Endodermal cell (in vitro differentiated cells): ENCODE results near the gene ANXA8. TPM values are rescaled to one million over a fixed set of nuclear protein-coding genes. Genes with fewer than 3 reads are reported as not detected.
"Not testable (repeated sequence)": the region's sequence is repeated elsewhere in the genome, so short reads cannot be mapped to it uniquely, and the experiment has no call there.

Source experiments
- DNase-seq: peaks from one replicate; pipeline ENCODE4 v3.0.0-alpha.2; 2017
- H3K27ac ChIP-seq: 2 replicates; pipeline ENCODE4 v1.5.1; 2013; ENCODE audit warnings: mild to moderate bottlenecking, low read depth, low read length, moderate library complexity
- H3K27me3 ChIP-seq: 2 replicates; pipeline ENCODE4 v1.6.1; 2013; ENCODE audit warnings: mild to moderate bottlenecking, low read length, moderate library complexity; ENCODE audit not compliant: insufficient read depth, control insufficient read depth, poor library complexity, severe bottlenecking
- H3K36me3 ChIP-seq: 2 replicates; pipeline ENCODE4 v1.7.0; 2013; ENCODE audit warnings: mild to moderate bottlenecking, low read length, moderate library complexity; ENCODE audit not compliant: control insufficient read depth, insufficient read depth
- H3K4me1 ChIP-seq: one replicate; pipeline ENCODE4 v1.7.0; 2013; ENCODE audit warnings: low read length; ENCODE audit not compliant: control insufficient read depth, insufficient read depth
- H3K4me3 ChIP-seq: 2 replicates; pipeline ENCODE4 v1.5.1; 2013; ENCODE audit warnings: mild to moderate bottlenecking, low read length, moderate library complexity
- H3K9ac ChIP-seq: 2 replicates; pipeline ENCODE4 v1.6.1; 2013; ENCODE audit warnings: mild to moderate bottlenecking, low read length, moderate library complexity; ENCODE audit not compliant: poor library complexity, severe bottlenecking; ENCODE audit errors: extremely low read depth
- H3K9me3 ChIP-seq: 2 replicates; pipeline ENCODE4 v1.6.1; 2013; ENCODE audit warnings: mild to moderate bottlenecking, low read length, moderate library complexity; ENCODE audit not compliant: control insufficient read depth
- H3K27ac Mint-ChIP-seq: 2 replicates; pipeline ENCODE4 v1.8.0; 2020; ENCODE audit warnings: mixed read lengths
- H3K27me3 Mint-ChIP-seq: 2 replicates; pipeline ENCODE4 v1.8.0; 2021; ENCODE audit warnings: mild to moderate bottlenecking, mixed read lengths; ENCODE audit not compliant: insufficient read depth
- H3K36me3 Mint-ChIP-seq: 2 replicates; pipeline ENCODE4 v1.8.0; 2020; ENCODE audit warnings: low read depth, mixed read lengths
- H3K4me1 Mint-ChIP-seq: 2 replicates; pipeline ENCODE4 v1.8.0; 2020; ENCODE audit warnings: mixed read lengths
- H3K4me3 Mint-ChIP-seq: 2 replicates; pipeline ENCODE4 v1.8.0; 2020; ENCODE audit warnings: mild to moderate bottlenecking, moderate library complexity, mixed read lengths
- H3K9me3 Mint-ChIP-seq: 2 replicates; pipeline ENCODE4 v1.8.0; 2020; ENCODE audit warnings: mild to moderate bottlenecking, mixed read lengths
- WGBS, 2 experiments: methylation state at CpG; one replicate each; pipeline versions ENCODE4 v1.1.5 to v1.1.7; 2013; ENCODE audit warnings: missing lambda C conversion rate in 2 of 2, mixed read lengths in 1 of 2; ENCODE audit not compliant: insufficient coverage in 1 of 2, insufficient read length in 1 of 2; 5-methylcytosine and 5-hydroxymethylcytosine counted together
- total RNA-seq, 2 donors: library from RNA; stranded (reverse); fragmentation: NEBNext Ultra II Directional in 1 of 2; extraction: Animal tissue kit (Norgen Biotek cat#: 25700) in 1 of 2; gene quantifications; 2 replicates in 1 of 2; 3 replicates in 1 of 2; pipeline ENCODE4 v1.2.1, GENCODE V29; 2021
- TF ChIP-seq, protein P1 (sequence below): fragments of 200-600 bp; sonication (generic); conservative IDR thresholded peaks from 2 replicates; pipeline ENCODE4 v1.5.0; 2021; ENCODE audit warnings: antibody characterized with exemption, mild to moderate bottlenecking

ANXA8 gene
- total RNA-seq, 2 donors from 2014 or later = 0.33 to 0.37 TPM

DNA sequence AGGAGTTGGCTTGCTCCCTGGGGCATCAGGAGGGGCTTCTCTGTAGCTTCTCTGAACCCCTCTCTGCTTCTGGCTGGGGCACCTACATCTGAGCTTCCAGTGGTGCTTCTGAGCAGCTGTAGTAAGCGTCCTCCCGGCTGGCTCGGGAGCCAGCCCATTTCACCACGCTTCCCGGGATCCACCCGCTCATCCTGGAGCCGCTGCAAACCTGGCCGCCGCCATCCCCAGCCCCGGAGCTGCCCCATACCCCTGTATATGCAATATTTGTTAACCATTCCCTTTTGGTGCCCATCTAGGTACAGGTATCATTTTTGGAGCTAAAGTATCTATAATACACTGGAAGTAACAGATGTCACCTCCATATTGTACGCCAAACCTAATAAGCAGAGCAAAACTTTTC lies 871 bp upstream of the ANXA8 start:
- not testable (repeated sequence) for H3K27me3 Mint-ChIP-seq, H3K36me3 Mint-ChIP-seq, H3K9ac ChIP-seq, H3K9me3 Mint-ChIP-seq, H3K27ac ChIP-seq, H3K4me3 Mint-ChIP-seq, H3K4me3 ChIP-seq, H3K36me3 ChIP-seq, H3K4me1 Mint-ChIP-seq, H3K27ac Mint-ChIP-seq, H3K4me1 ChIP-seq, H3K9me3 ChIP-seq, H3K27me3 ChIP-seq
- WGBS, 2 experiments = 94 to 100% methylated on average over 1 to 10 of the region's 11 CpGs
- peak; percentile 24 for DNase-seq

DNA sequence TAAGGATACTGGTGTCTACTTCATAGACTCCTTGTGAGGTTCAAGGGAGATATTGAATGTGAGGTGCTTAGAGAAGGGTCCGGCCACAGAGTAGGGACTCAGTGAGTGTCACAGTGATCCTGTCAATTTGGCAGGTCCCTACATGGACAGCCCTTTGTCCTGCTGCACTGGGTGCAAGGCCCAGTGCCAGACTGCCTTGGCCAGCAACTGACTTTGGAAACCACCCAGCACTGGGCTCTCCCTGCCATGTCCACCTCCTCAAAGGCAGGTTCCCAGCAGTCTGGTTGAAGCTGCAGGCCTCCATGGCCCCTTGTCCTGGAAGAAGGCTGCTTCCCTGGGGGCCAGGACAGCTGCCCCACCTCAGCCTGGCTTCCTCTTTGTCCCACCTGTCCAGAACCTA lies 1.5 kb downstream of the ANXA8 start:
- H3K27me3 ChIP-seq, H3K9me3 ChIP-seq, H3K9me3 Mint-ChIP-seq, H3K36me3 ChIP-seq, H3K27ac ChIP-seq, H3K36me3 Mint-ChIP-seq, H3K27me3 Mint-ChIP-seq, H3K4me1 ChIP-seq, H3K27ac Mint-ChIP-seq, H3K4me1 Mint-ChIP-seq, H3K4me3 Mint-ChIP-seq, DNase-seq, H3K9ac ChIP-seq, H3K4me3 ChIP-seq: not testable (repeated sequence)
- no CpG with 5 or more reads among the region's 1 CpG for WGBS, 2 experiments

DNA sequence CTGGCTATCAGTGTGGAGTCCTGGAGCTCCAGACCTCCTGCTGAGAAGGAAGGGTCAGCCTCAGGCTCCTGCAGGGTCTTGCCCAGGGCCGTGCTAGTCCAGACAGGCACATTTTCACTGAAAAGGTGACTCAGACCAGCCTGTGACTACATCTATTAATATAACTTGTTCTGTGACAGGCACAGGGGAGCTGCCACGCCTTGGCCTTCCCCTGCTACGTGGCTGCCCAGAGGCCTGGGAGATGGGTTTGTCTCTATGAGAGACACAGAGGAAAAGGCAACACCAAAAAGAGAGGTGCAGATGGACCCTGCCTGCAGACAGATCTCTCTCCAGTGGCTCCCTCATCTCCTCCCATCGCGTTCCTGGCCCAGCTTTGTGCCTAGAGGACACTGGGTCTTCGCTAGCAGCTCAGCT lies 2.1 kb downstream of the ANXA8 start:
- not testable (repeated sequence) for H3K4me3 ChIP-seq, H3K27me3 Mint-ChIP-seq, H3K27ac ChIP-seq, H3K4me3 Mint-ChIP-seq, H3K27ac Mint-ChIP-seq, H3K36me3 ChIP-seq, H3K9me3 ChIP-seq, H3K36me3 Mint-ChIP-seq, H3K9ac ChIP-seq, H3K9me3 Mint-ChIP-seq, H3K27me3 ChIP-seq, H3K4me1 Mint-ChIP-seq, H3K4me1 ChIP-seq
- 98% methylated on average over 3 of the region's 6 CpGs; no CpG with 5 or more reads in 1 of the 2 experiments for WGBS, 2 experiments
- DNase-seq = peak; percentile 26

DNA sequence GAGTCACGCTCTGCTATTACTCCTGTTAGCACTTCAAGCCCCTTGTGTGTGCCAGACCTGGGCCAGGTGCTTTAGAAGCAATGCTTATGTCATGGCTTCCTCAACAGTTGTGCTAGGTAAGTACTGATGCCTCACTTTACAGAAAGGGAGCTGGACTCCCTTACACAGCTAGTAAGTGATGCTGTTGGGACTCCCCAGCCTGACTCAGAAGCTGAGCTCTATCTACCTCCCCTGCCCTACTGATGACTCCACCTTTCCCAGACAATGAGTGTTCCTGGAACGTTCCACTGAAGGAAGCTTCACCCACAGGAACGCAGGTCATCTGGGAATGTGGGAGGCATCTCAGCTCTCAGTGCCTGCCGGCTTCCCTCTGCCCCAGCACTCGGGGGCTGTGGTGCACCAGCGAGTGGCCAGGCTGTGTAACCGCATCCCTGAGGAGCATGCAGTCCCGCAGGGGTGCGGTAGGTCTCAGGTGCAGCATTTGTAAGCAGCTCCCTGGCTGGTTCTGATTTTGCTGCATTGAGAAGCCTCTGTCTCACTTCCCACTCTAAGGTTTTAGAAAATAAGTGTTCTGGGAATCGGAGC lies 2.6 kb downstream of the ANXA8 start:
- peak; percentile 66 for DNase-seq
- not testable (repeated sequence) for H3K36me3 ChIP-seq, H3K4me1 Mint-ChIP-seq, H3K9me3 Mint-ChIP-seq, H3K36me3 Mint-ChIP-seq, H3K4me1 ChIP-seq, H3K27ac ChIP-seq, H3K9me3 ChIP-seq, H3K4me3 Mint-ChIP-seq, H3K27me3 ChIP-seq, H3K27ac Mint-ChIP-seq, H3K9ac ChIP-seq, H3K4me3 ChIP-seq, H3K27me3 Mint-ChIP-seq
- TF ChIP-seq, protein P1, sequence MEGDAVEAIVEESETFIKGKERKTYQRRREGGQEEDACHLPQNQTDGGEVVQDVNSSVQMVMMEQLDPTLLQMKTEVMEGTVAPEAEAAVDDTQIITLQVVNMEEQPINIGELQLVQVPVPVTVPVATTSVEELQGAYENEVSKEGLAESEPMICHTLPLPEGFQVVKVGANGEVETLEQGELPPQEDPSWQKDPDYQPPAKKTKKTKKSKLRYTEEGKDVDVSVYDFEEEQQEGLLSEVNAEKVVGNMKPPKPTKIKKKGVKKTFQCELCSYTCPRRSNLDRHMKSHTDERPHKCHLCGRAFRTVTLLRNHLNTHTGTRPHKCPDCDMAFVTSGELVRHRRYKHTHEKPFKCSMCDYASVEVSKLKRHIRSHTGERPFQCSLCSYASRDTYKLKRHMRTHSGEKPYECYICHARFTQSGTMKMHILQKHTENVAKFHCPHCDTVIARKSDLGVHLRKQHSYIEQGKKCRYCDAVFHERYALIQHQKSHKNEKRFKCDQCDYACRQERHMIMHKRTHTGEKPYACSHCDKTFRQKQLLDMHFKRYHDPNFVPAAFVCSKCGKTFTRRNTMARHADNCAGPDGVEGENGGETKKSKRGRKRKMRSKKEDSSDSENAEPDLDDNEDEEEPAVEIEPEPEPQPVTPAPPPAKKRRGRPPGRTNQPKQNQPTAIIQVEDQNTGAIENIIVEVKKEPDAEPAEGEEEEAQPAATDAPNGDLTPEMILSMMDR = peak; percentile 30
- 82% methylated on average over 6 of the region's 10 CpGs; no CpG with 5 or more reads in 1 of the 2 experiments for WGBS, 2 experiments

DNA sequence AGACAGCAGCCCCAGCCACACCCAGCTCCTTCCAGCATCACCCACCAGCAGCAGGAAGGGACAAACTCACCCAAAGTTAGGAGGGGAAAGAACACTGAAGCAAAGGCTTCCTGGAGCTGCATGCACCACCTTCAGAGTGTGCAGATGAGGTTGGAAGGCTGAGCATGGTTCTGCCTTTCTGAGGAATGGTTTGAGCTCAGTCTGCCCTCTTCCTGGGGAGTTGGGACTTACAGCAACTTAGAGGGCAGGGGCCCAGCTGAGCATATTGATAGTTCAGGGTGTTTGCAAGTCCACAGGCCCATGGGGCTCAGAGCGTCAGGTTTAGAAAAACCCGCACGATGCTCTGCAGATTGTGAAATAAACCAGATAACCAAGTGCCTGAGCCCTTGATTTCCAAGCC lies 3.8 kb downstream of the ANXA8 start:
- H3K4me3 ChIP-seq, H3K27me3 ChIP-seq, H3K4me1 Mint-ChIP-seq, H3K27me3 Mint-ChIP-seq, H3K36me3 Mint-ChIP-seq, H3K9ac ChIP-seq, H3K36me3 ChIP-seq, H3K4me1 ChIP-seq, H3K9me3 ChIP-seq, H3K9me3 Mint-ChIP-seq, H3K27ac Mint-ChIP-seq, H3K27ac ChIP-seq, H3K4me3 Mint-ChIP-seq, DNase-seq: not testable (repeated sequence)
- WGBS, 2 experiments = no CpG with 5 or more reads among the region's 3 CpGs

DNA sequence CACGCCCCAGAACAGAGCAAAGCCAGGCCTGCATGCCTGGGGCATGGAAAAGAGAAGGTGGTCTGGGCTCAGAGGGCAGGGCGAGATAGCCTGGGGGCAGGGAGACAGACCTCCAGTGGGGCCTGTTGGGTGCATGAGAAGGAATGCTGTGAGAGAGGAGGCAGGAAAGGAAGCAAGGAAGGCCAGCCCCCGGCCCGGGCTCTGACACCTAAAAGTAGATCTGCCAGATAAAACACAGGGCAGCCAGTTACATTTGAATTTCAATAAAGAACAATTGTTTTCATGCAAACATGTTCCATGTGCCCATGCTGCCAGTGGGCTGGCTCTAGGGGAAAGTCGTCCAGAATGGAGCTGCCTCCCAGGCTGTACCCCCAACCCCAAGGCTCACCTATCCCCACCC lies 5.8 kb downstream of the ANXA8 start:
- not testable (repeated sequence) for H3K9me3 ChIP-seq
- 100% methylated on average over 1 of the region's 5 CpGs; no CpG with 5 or more reads in 1 of the 2 experiments for WGBS, 2 experiments

More for the DNA sequence above, 5.8 kb downstream of the ANXA8 start:
- not testable (repeated sequence) for H3K9ac ChIP-seq, H3K27ac Mint-ChIP-seq, H3K27me3 Mint-ChIP-seq, H3K4me3 ChIP-seq, H3K36me3 ChIP-seq, H3K9me3 Mint-ChIP-seq, H3K4me1 ChIP-seq, H3K27me3 ChIP-seq, H3K27ac ChIP-seq, H3K4me1 Mint-ChIP-seq, H3K4me3 Mint-ChIP-seq, H3K36me3 Mint-ChIP-seq
- peak; percentile 38 for DNase-seq
